Lung (tissue), 12 donors: ENCODE results near the gene USP38. TPM values are rescaled to one million over a fixed set of nuclear protein-coding genes. Genes with fewer than 3 reads are reported as not detected.
"Not testable (repeated sequence)": the region's sequence is repeated elsewhere in the genome, so short reads cannot be mapped to it uniquely, and the experiment has no call there.

ENCODE experiments used
- ATAC-seq: fragments of 200-7000 bp; cut with Tn5 transposase; one replicate; pipeline ENCODE4 v1.9.1; 2020; ENCODE audit warnings: moderate number of reproducible peaks; ENCODE audit not compliant: insufficient read depth, low FRiP score
- DNase-seq, 3 donors: peaks; one replicate each; pipeline ENCODE4 v3.0.0-alpha.2; 2013 to 2017
- H3K27ac ChIP-seq, 2 donors: one replicate each; pipeline ENCODE4 v1.5.1; 2013; ENCODE audit warnings: mild to moderate bottlenecking in 2 of 2, moderate library complexity in 2 of 2, control low read depth in 1 of 2, inconsistent platforms in 1 of 2, low read depth in 1 of 2, low read length in 1 of 2
- H3K27me3 ChIP-seq, 3 donors: one replicate each; pipeline ENCODE4 v1.5.1; 2013; ENCODE audit warnings: low read length in 2 of 3; ENCODE audit not compliant: control insufficient read depth in 3 of 3, insufficient read depth in 3 of 3
- H3K36me3 ChIP-seq, 4 donors: one replicate each; pipeline ENCODE4 v1.5.1; 2013; ENCODE audit warnings: low read length in 4 of 4, mild to moderate bottlenecking in 1 of 4, moderate library complexity in 1 of 4; ENCODE audit not compliant: control insufficient read depth in 4 of 4, insufficient read depth in 4 of 4
- H3K4me1 ChIP-seq, 5 donors: one replicate each; pipeline ENCODE4 v1.5.1; 2013; ENCODE audit warnings: low read length in 5 of 5, mild to moderate bottlenecking in 2 of 5, moderate library complexity in 1 of 5; ENCODE audit not compliant: control insufficient read depth in 5 of 5, insufficient read depth in 5 of 5
- H3K4me3 ChIP-seq: one replicate; pipeline ENCODE4 v1.5.1; 2013; ENCODE audit warnings: mild to moderate bottlenecking, control low read depth, moderate library complexity
- H3K9ac ChIP-seq, 2 donors: one replicate each; pipeline ENCODE4 v1.5.1; 2013; ENCODE audit warnings: low read length in 2 of 2, control low read depth in 1 of 2; ENCODE audit not compliant: insufficient read depth in 1 of 2
- H3K9me3 ChIP-seq, 4 donors: one replicate each; pipeline ENCODE4 v1.5.1; 2013; ENCODE audit warnings: low read length in 3 of 4, mild to moderate bottlenecking in 1 of 4, moderate library complexity in 1 of 4; ENCODE audit not compliant: control insufficient read depth in 4 of 4, insufficient read depth in 3 of 4
- CTCF ChIP-seq: IDR thresholded peaks from 2 replicates; pipeline ENCODE4 v1.5.1; 2012; ENCODE audit warnings: mild to moderate bottlenecking; ENCODE audit errors: control extremely low read depth, extremely low read depth
- WGBS, 2 donors: extraction: QIAGEN DNeasy Blood & Tissue Kit; methylation state at CpG; one replicate each; pipeline ENCODE4 v1.1.7; 2013; 5-methylcytosine and 5-hydroxymethylcytosine counted together
- polyA plus RNA-seq, 2 donors: library from polyadenylated mRNA; stranded (reverse); fragments of 200-250 nt; gene quantifications; one replicate each; pipeline ENCODE4 v1.2.1, GENCODE V29; 2013
- total RNA-seq, 2 donors: library from RNA; depleted of rRNA in 1 of 2; stranded (reverse); fragments of >200 nt in 1 of 2; gene quantifications; one replicate each; pipeline ENCODE4 v1.2.1, GENCODE V29; 2014 to 2021
- donor health status: control.
- donor health status: control.
- donor health status: Bipolar disorder and iron deficiency.
- donor health status: healthy.
- donor health status: DM: yes; HTN: yes; CAD: no.

Gene USP38
- total and polyA plus RNA-seq, 4 donors: 6.1 to 34.5 (median 18.8) TPM

DNA sequence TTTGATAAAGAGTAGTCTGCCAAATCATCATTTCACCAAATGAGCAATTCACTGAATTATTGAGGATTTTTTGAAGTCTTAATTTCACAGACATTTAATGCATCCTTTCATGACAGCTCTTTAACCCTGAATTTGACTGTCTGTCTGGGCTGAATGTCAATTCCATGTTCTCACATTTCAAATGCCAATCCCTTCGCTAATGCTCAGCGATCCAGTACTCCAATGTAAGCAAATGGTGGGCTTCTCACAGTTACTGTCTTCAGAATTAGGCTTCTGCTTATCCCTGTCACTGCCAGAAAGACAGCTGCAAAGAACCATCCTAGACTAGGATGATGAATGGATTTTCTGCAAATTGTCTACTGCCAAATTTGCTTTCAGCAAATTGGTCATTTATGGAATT, 36.2 kb upstream of the USP38 start:
- H3K27me3 ChIP-seq: no peaks in the 10 kb centered on the region
- H3K9ac ChIP-seq: no peak overlapping the region
- H3K4me3 ChIP-seq: no peak overlapping the region
- no peak for DNase-seq
- no peaks in the 10 kb centered on the region for H3K4me1 ChIP-seq
- no peak for TF ChIP-seq CTCF
- no peak overlapping the region for H3K27ac ChIP-seq
- WGBS, 2 donors: 84 to 87% methylated on average over 2 of the region's 2 CpGs
- no peak for ATAC-seq
- H3K36me3 ChIP-seq: no peaks in the 10 kb centered on the region
- H3K9me3 ChIP-seq: peaks cover 0 to 10% (median 3%) of the 10 kb centered on the region in 4 donors

GRCh38 chr4:143156853-143157252, 27.9 kb upstream of the USP38 start:
- Histone ChIP-seq H3K9ac (no peak overlapping the region), H3K4me1 (no peaks in the 10 kb centered on the region), H3K9me3 (peaks cover 0 to 21% (median 9%) of the 10 kb centered on the region in 4 donors), H3K4me3 (no peak overlapping the region), H3K27ac (no peak overlapping the region), H3K36me3 (no peaks in the 10 kb centered on the region), H3K27me3 (no peaks in the 10 kb centered on the region)
- TF ChIP-seq CTCF: no peak
- no peak for DNase-seq
- WGBS, 2 donors: 85 to 96% methylated on average over 2 of the region's 2 CpGs
- ATAC-seq: no peak

DNA sequence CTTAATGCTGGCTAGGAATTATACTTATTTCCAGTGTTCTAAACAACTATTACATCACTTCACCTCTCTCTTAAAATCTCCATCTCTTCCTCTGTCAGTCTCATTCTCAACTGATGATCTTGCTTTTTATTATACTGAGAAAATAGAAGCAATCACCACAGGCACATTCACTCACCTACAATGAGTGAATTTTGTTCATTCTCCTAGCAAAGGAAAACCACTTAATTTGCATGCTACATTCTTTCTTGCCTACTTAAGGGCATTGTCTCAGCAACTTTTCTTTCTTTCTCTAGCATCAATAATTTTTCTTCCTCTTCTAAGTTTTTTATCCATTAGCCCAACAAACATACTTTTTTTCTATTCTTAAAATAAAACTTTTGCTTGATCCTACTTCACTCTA, 21.1 kb upstream of the USP38 start:
- DNase-seq: no peak
- no peak overlapping the region for H3K27ac ChIP-seq
- no peak overlapping the region for H3K4me3 ChIP-seq
- no peaks in the 10 kb centered on the region for H3K4me1 ChIP-seq
- no peaks in the 10 kb centered on the region for H3K36me3 ChIP-seq
- no peaks in the 10 kb centered on the region for H3K27me3 ChIP-seq
- TF ChIP-seq CTCF: no peak
- peaks cover 0 to 8% (median 0%) of the 10 kb centered on the region in 4 donors for H3K9me3 ChIP-seq
- no peak overlapping the region for H3K9ac ChIP-seq
- ATAC-seq: no peak

DNA sequence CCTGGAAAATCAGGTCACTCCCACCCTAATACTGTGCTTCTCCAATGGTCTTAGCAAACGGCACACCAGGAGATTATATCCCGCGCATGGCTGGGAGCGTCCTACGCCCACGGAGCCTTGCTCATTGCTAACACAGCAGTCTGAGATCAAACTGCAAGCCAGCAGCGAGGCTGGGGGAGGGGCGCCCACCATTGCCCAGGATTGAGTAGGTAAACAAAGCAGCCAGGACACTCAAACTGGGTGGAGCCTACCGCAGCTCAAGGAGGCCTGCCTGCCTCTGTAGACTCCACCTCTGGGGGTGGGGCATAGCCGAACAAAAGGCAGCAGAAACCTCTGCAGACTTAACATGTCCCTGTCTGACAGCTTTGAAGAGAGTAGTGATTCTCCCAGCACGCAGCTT, 18.0 kb upstream of the USP38 start:
- H3K9me3 ChIP-seq, H3K4me3 ChIP-seq, H3K9ac ChIP-seq, H3K27ac ChIP-seq, ATAC-seq, H3K4me1 ChIP-seq, H3K36me3 ChIP-seq, H3K27me3 ChIP-seq, DNase-seq: not testable (repeated sequence)
- 96 to 97% methylated on average over 11 of the region's 11 CpGs for WGBS, 2 donors
